NCI-H2107 (cell line): Measurements from ENCODE around the gene ZNF784.

Experiments
- DNase-seq: peaks from one replicate; lab custom pipeline; 2025; lab: John Stamatoyannopoulos, UW

ZNF784 gene

GRCh38 chr19:55643003-55643886 is 18.9 kb upstream of the ZNF784 start, which contains the start of gene ZNF581:
TSS of gene ZNF581 (plus strand) at chr19:55643649. CDS start at chr19:55644572, 923 bp downstream.
- DNase-seq: no peak

GRCh38 chr19:55642153-55643002 is 18.0 kb upstream of the ZNF784 start:
- no peak for DNase-seq

- DNase-seq: no peak
These were observed 17.2 kb upstream of the ZNF784 start for GRCh38 chr19:55641426-55642152.

GRCh38 chr19:55640577-55641425 is 16.4 kb upstream of the ZNF784 start, which contains the start of gene ZNF580:
TSS of gene ZNF580 (plus strand) at chr19:55641002. CDS start at chr19:55642509, 1,507 bp downstream.
- no peak for DNase-seq

GRCh38 chr19:55640043-55640576 is 15.7 kb upstream of the ZNF784 start:
- no peak for DNase-seq

- no peak for DNase-seq
These were observed 14.5 kb upstream of the ZNF784 start for GRCh38 chr19:55638864-55639359.

- DNase-seq: no peak
These were observed 13.2 kb upstream of the ZNF784 start for GRCh38 chr19:55637534-55637933.

- no peak for DNase-seq
These were observed 12.4 kb upstream of the ZNF784 start for GRCh38 chr19:55636723-55637122.

GRCh38 chr19:55635856-55636440 is 11.6 kb upstream of the ZNF784 start:
- no peak for DNase-seq

- no peak for DNase-seq
These were observed 11.0 kb upstream of the ZNF784 start for GRCh38 chr19:55635334-55635717.

- DNase-seq: no peak
These were observed 9.5 kb upstream of the ZNF784 start for GRCh38 chr19:55633861-55634260.

- peak; percentile 92 for DNase-seq
These were observed 8.1 kb upstream of the ZNF784 start for GRCh38 chr19:55632463-55632834.

GRCh38 chr19:55626350-55626749 is 2.0 kb upstream of the ZNF784 start:
- DNase-seq: no peak

- DNase-seq: no peak
These were observed 599 bp upstream of the ZNF784 start for GRCh38 chr19:55625004-55625326.

GRCh38 chr19:55623561-55623960 is 805 bp downstream of the ZNF784 start:
- DNase-seq: no peak

GRCh38 chr19:55623130-55623529 is 1.2 kb downstream of the ZNF784 start:
- no peak for DNase-seq

GRCh38 chr19:55622242-55622969 is 2.0 kb downstream of the ZNF784 start:
- DNase-seq: no peak

- no peak for DNase-seq
These were observed 2.6 kb downstream of the ZNF784 start for GRCh38 chr19:55621673-55622231.

GRCh38 chr19:55621205-55621672 is 3.1 kb downstream of the ZNF784 start:
- no peak for DNase-seq
